Hair follicular keratinocyte (primary cell): ENCODE results near the gene KRTAP19-4. TPM values are rescaled to one million over a fixed set of nuclear protein-coding genes. Genes with fewer than 3 reads are reported as not detected.

Experiments
- total RNA-seq: library from RNA; depleted of rRNA; stranded (reverse); fragments of >200 nt; gene quantifications from 2 replicates; pipeline ENCODE4 v1.2.3, GENCODE V29; 2015

The KRTAP19-4 gene, protein sequence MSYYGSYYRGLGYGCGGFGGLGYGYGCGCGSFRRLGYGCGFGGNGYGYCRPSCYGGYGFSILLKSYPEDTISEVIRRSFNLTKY
- total RNA-seq, result not detected in 2 replicates

DNA sequence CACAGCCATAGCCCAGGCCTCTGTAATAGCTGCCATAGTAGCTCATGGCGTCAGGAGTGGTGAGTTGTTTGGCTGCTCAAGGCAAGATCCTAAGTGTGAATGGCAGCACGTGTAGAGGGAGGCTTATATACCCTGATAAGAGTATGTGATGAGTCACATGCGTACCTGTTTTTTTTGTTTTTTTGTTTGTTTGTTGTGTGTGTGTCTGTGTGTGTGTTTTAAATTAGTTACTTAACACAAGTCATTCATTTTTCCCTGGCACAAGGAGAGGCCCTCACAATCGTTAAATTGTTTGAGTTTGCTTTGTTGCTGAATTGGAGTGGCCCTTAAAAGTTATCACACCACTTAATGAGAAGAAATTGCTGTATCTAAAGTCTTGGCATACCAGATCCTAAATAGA is at the start of gene KRTAP19-4:
Gene KRTAP19-4, minus strand, starts transcription at position 101 of the 400 bp plus-strand sequence. Its CDS starts 55 bp downstream, at position 46.

DNA sequence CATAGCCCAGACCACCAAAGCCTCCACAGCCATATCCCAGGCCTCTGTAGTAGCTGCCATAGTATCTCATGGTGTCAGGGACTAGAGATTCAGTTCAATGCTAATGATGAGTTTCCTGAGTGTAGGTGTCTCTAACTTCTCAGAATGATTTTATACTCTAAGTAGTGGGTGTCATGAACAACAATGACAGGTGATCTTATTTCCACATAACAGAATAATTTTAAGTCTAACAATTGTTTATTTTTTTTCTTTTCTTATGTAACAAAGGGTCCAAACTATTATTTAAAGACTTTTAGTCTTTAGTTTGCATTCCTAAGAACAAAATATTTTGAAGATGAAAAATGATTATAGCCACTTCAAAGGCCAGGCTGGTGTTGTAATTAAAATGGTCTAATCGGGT is 44.8 kb upstream of the KRTAP19-4 start, which contains the start of gene KRTAP19-6:
Gene KRTAP19-6, minus strand, starts transcription at position 101 of the 400 bp plus-strand sequence. Its CDS starts 31 bp downstream, at position 70.

DNA sequence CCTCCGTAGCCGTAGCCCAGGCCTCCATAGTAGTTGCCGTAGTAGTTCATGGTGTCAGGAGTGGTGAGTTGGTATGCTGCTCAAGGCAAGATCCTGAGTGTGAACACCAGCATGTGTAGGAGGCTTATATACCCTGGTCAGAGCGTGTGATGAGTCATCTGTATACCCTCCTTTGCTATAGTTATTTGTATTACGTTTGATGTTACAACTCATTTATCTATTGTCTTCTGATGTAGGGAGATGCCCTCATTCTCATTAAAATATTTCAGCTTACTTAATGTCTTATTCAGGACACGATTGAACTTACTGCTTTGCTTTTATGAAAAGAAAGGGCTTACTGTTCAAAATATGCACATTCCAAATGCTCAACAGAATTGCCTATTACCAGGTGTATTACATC is 5.1 kb upstream of the KRTAP19-4 start, which contains the start of gene KRTAP19-5:
Gene KRTAP19-5, minus strand, starts transcription at position 101 of the 400 bp plus-strand sequence. Its CDS starts 51 bp downstream, at position 50.

DNA sequence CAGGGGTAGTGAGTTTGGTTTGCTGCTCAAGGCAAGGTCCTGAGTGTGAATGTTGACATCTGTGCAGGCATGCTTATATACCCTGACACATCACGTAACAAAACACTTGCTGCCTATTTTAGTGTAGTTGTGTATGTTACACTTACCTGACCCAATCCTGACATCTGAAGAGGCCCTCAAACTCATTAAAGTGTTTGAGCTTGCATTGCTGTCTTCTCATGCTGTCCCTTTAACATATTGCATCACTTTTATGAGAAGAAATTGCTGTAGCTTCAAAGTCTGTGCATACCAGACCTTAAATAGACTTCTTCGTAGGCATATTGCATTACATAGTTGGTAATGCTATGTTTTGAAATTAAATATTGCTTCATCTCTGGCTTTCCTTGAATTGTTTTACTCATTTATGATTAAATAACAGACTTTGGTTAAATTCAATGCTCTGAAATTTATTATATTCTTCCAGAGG is 5.0 kb downstream of the KRTAP19-4 start, which contains the start of gene KRTAP19-3:
Gene KRTAP19-3, minus strand, starts transcription at position 51 of the 466 bp plus-strand sequence. CDS start 56 bp downstream, outside the sequence.

DNA sequence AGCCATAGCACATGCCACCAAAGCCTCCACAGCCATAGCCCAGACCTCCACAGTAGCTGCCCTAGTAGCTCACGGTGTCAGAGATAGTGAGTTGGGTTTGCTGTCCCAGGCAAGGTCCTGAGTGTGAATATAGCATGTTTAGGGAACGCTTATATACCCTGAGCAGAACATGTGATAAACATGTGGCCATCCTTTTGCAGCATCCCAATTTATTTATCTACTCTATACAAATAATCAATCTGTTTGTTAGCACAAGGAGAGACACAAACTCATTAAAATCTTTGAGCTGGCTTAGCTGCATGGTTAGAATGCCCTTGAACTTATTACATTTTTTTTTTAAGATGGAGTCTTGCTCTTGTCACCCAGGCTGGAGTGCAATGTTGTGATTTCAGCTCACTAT is 9.6 kb downstream of the KRTAP19-4 start, which contains the start of gene KRTAP19-2:
Gene KRTAP19-2, minus strand, starts transcription at position 101 of the 400 bp plus-strand sequence. Its CDS starts 88 bp downstream, at position 13.

DNA sequence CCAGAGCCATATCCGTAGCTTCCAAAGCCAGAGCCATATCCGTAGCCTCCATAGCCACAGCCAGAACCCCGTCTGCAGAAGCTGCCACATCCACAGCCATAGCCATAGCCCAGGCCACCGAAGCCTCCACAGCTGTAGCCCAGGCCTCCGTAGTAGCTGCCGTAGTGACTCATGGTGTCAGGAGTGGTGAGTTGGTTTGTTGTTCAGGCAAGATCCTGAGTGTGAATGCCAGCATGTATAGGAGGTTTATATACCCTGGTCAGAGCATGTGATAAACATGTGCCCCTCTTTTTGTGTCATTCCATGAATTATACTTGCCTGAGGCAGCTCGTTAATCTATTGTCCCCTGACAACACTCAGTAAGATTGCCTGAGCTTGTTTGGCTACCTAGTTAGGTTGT is 16.8 kb downstream of the KRTAP19-4 start, which contains the start of gene KRTAP19-1:
Gene KRTAP19-1, minus strand, starts transcription at position 223 of the 400 bp plus-strand sequence. Its CDS starts 50 bp downstream, at position 173.

Other genes starting within 250 kb of the KRTAP19-4 start
- gene KRTAP24-1, start 214.2 kb downstream of the KRTAP19-4 start, total RNA-seq, result not detected in 2 replicates
- not detected in 2 replicates for gene KRTAP25-1, start 207.7 kb downstream of the KRTAP19-4 start, total RNA-seq
- not detected in 2 replicates for gene KRTAP26-1, start 176.8 kb downstream of the KRTAP19-4 start, total RNA-seq
- gene KRTAP27-1, start 159.5 kb downstream of the KRTAP19-4 start, total RNA-seq, result not detected in 2 replicates
- gene KRTAP23-1, start 148.6 kb downstream of the KRTAP19-4 start, total RNA-seq, result not detected in 2 replicates
- not detected in 2 replicates for gene KRTAP13-2, start 124.9 kb downstream of the KRTAP19-4 start, total RNA-seq
- gene KRTAP13-1, start 101.1 kb downstream of the KRTAP19-4 start, total RNA-seq, result not detected in 2 replicates
- gene KRTAP13-3, start 71.2 kb downstream of the KRTAP19-4 start, total RNA-seq, result not detected in 2 replicates
- gene KRTAP13-4, start 66.9 kb downstream of the KRTAP19-4 start, total RNA-seq, result not detected in 2 replicates
- not detected in 2 replicates for gene KRTAP15-1, start 56.9 kb downstream of the KRTAP19-4 start, total RNA-seq
- gene KRTAP19-1, start 16.8 kb downstream of the KRTAP19-4 start, total RNA-seq, result not detected in 2 replicates
- not detected in 2 replicates for gene KRTAP19-2, start 9.7 kb downstream of the KRTAP19-4 start, total RNA-seq
- gene KRTAP19-3, start 5.2 kb downstream of the KRTAP19-4 start, total RNA-seq, result not detected in 2 replicates
- not detected in 2 replicates for gene KRTAP19-5, start 5.0 kb upstream of the KRTAP19-4 start, total RNA-seq
- gene KRTAP19-6, start 44.7 kb upstream of the KRTAP19-4 start, total RNA-seq, result not detected in 2 replicates
- gene KRTAP19-7, start 64.1 kb upstream of the KRTAP19-4 start, total RNA-seq, result not detected in 2 replicates
- not detected in 2 replicates for gene KRTAP22-2, start 93.2 kb upstream of the KRTAP19-4 start, total RNA-seq
- gene KRTAP6-3, start 95.3 kb upstream of the KRTAP19-4 start, total RNA-seq, result not detected in 2 replicates
- not detected in 2 replicates for gene KRTAP6-2, start 101.7 kb upstream of the KRTAP19-4 start, total RNA-seq
- gene KRTAP22-1, start 103.9 kb upstream of the KRTAP19-4 start, total RNA-seq, result not detected in 2 replicates
- gene KRTAP6-1, start 116.8 kb upstream of the KRTAP19-4 start, total RNA-seq, result not detected in 2 replicates
- not detected in 2 replicates for gene KRTAP20-1, start 119.3 kb upstream of the KRTAP19-4 start, total RNA-seq
- gene KRTAP20-4, start 123.5 kb upstream of the KRTAP19-4 start, total RNA-seq, result not detected in 2 replicates
- not detected in 2 replicates for gene KRTAP20-2, start 138.0 kb upstream of the KRTAP19-4 start, total RNA-seq
- not detected in 2 replicates for gene KRTAP20-3, start 145.7 kb upstream of the KRTAP19-4 start, total RNA-seq
- not detected in 2 replicates for gene KRTAP21-3, start 221.6 kb upstream of the KRTAP19-4 start, total RNA-seq